Measurements from ENCODE around the gene LRSAM1. TPM values are rescaled to one million over a fixed set of nuclear protein-coding genes. Genes with fewer than 3 reads are reported as not detected.
A peak's percentile ranks its signal among the peaks of the same experiment; 100 is the strongest.

LRSAM1 gene
- total and polyA plus RNA-seq, 2 of the 8 experiments (the other 6 are each of a cell fraction or from before 2014, with no cell fraction given) = 9.7 to 18.3 TPM

DNA sequence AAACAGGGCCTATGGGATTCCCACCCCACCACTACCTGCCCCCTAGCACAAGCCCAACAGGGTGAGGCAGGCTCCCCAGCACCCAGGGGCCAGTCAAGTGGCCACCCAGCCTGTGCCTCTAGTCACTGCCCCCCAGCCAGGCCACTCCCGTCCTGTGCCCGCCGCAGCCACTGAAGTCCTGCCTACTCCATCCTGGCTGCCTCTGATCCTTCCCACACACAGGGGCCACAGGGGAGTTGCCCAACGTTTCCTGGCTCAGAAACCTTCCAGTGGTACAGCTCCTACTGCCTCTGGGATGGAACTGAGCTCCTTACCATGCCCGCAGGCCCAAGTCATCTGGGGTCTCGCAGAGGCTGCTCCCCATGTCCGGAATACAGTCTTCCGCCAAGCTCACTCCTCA lies 90.6 kb downstream of the LRSAM1 start:
- Histone ChIP-seq H3K14ac (ENCODE audit: insufficient read length) (no peak overlapping the region), H2BK12ac (ENCODE audit: low read depth, low read length) (no peak overlapping the region), H4K5ac (ENCODE audit: insufficient read length, low read depth, low read length) (no peak overlapping the region), H2BK5ac (ENCODE audit: low read depth, low read length) (no peak overlapping the region), H2BK120ac (replicated peaks; ENCODE audit: low read depth, low read length) (no peak overlapping the region), H3K9me3 (ENCODE audit: insufficient read depth in 2 of 2, low read depth in 1 of 2, low read length in 1 of 2) (no peaks in the 10 kb centered on the region), H4K8ac (ENCODE audit: extremely low read depth, insufficient read depth, low read length) (0 out of 2 replicates have a peak overlapping the region, but pooled peaks have one; percentile 1), H4K20me1 (replicated peaks in 1 of 2; ENCODE audit: control insufficient read depth in 1 of 2, insufficient read depth in 2 of 2, low read length in 2 of 2) (peaks cover 8 to 10% of the 10 kb centered on the region in 2 experiments), H3K27ac (ENCODE audit: low read depth, low read length) (no peak overlapping the region), H3K79me1 (ENCODE audit: low read depth, low read length) (peaks cover 36% of the 10 kb centered on the region), H3K36me3 (ENCODE audit: control insufficient read depth in 2 of 4, insufficient read depth in 4 of 4, low read length in 3 of 4) (no peaks in the 10 kb centered on the region), H3K9ac (replicated peaks in 1 of 4; ENCODE audit: extremely low read depth in 1 of 4, low read depth in 3 of 4, low read length in 3 of 4) (no peak overlapping the region), H2BK15ac (ENCODE audit: low read length) (0 out of 2 replicates have a peak overlapping the region, but pooled peaks have one; percentile 3), H3K4ac (replicated peaks; ENCODE audit: insufficient read length, low read depth, low read length) (no peak overlapping the region), H3K27me3 (replicated peaks in 1 of 4; ENCODE audit: control insufficient read depth in 3 of 4, extremely low read depth in 1 of 4, insufficient read depth in 3 of 4, low read length in 3 of 4) (no peaks in the 10 kb centered on the region), H3K23ac (ENCODE audit: insufficient read length) (no peak overlapping the region), H2BK20ac (ENCODE audit: low read length) (no peak overlapping the region), H2AFZ (ENCODE audit: low read length) (no peak overlapping the region), H3K4me2 (ENCODE audit: insufficient read depth in 1 of 2, low read depth in 2 of 2, low read length in 2 of 2) (no peak overlapping the region), H4K91ac (replicated peaks; ENCODE audit: insufficient read length, low read length) (no peak overlapping the region), H3K18ac (ENCODE audit: extremely low read depth, low read length) (no peak overlapping the region), H3K4me3 (ENCODE audit: extremely low read depth in 1 of 4, insufficient read depth in 2 of 4, low read depth in 3 of 4, low read length in 4 of 4) (no peak overlapping the region), H3K23me2 (ENCODE audit: low read depth, low read length) (peaks cover 2% of the 10 kb centered on the region; the same call in 1 of the 2 replicates), H3K56ac (replicated peaks; ENCODE audit: insufficient read length, low read depth, low read length) (no peak overlapping the region), H3K4me1 (replicated peaks in 1 of 4; ENCODE audit: control insufficient read depth in 3 of 4, insufficient read depth in 4 of 4, low read length in 3 of 4) (peaks cover 5 to 28% (median 12%) of the 10 kb centered on the region in 4 experiments), H2AK5ac (ENCODE audit: low read depth, low read length) (no peak overlapping the region), H3K79me2 (ENCODE audit: control insufficient read depth in 1 of 2, insufficient read depth in 2 of 2, low read length in 2 of 2) (peaks cover 0 to 31% of the 10 kb centered on the region in 2 experiments; a peak in 1 of 4 replicates)
- 95% methylated on average over 8 of the region's 8 CpGs; no CpG with 5 or more reads in 1 of the 2 experiments for WGBS, 2 experiments (ENCODE audit: extremely low coverage in 1 of 2, insufficient coverage in 1 of 2, insufficient read length in 1 of 2, insufficient replicate concordance in 2 of 2, low coverage in 1 of 2, low lambda C conversion rate in 2 of 2, missing lambda C conversion rate in 1 of 2)
- FAIRE-seq (no peak), DNase-seq (ENCODE audit: low read depth in 1 of 2, low spot score in 2 of 2) (no peak)
- TF ChIP-seq PHF8 (conservative IDR thresholded peaks at IDR 0.05; ENCODE audit: low read depth, low read length) (no peak), SP1 (IDR thresholded peaks at IDR 0.05; ENCODE audit: low read depth, low read length) (no peak), BRCA1 (IDR thresholded peaks at IDR 0.05; ENCODE audit: low read depth, low read length) (no peak), POU5F1 (IDR thresholded peaks at IDR 0.05; ENCODE audit: low read depth, low read length) (no peak), TAF7 (optimal IDR thresholded peaks at IDR 0.05; ENCODE audit: borderline replicate concordance, low read depth, low read length) (no peak), JUN (IDR thresholded peaks at IDR 0.05; ENCODE audit: low read depth, low read length) (no peak), GABPA (IDR thresholded peaks at IDR 0.05; ENCODE audit: borderline replicate concordance, insufficient read depth, low read length) (no peak), CREB1 (IDR thresholded peaks at IDR 0.05) (no peak)
- ChIA-PET POLR2A (ENCODE audit: partially characterized antibody) (no interaction called here), CTCF (ENCODE audit: partially characterized antibody) (interaction anchor here (0.6 to 7.7 kb wide), 12 partner anchors 11 to 413 kb away, joined by 3 to 105 read pairs (median 12); no protein-coding TSS in a partner anchor)

Measured in H1 (cell line).